DOHH2 (cell line): Measurements from ENCODE around the gene NDUFAF7.

Source experiments
- EZH2phosphoT487 ChIP-seq: fragments of 200-600 bp; sonication (generic); IDR thresholded peaks from 2 replicates; pipeline ENCODE4 v1.6.1; 2017; ENCODE audit warnings: borderline replicate concordance, mild to moderate bottlenecking, antibody characterized with exemption, low read length, moderate library complexity, mixed read lengths
- TF ChIP-seq, protein P1 (sequence below): fragments of 200-600 bp; sonication (generic); IDR thresholded peaks from one replicate; pipeline ENCODE4 v1.5.1; 2014; ENCODE audit warnings: antibody characterized with exemption, mild to moderate bottlenecking, low read depth, low read length; ENCODE audit not compliant: poor library complexity, severe bottlenecking

DNA sequence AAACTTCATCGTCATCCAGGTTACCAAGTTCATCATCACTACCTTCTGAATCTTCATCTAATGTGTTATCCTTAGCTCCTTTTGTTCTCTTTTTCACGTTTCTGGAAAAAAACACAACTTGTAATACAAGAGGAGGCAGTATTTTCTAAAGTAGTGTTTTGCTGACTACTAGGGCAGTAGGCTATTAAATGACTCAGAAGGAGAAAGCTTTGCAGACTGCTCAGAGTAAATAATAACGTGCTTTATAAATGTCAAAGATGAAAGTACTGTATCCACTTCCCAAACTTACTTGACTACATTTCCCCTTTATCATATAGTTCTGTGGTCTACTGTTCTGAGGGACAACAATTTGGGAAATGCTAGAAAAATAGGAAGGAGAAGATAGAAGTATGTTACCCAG is 19.5 kb upstream of the NDUFAF7 start:
- TF ChIP-seq, protein P1, sequence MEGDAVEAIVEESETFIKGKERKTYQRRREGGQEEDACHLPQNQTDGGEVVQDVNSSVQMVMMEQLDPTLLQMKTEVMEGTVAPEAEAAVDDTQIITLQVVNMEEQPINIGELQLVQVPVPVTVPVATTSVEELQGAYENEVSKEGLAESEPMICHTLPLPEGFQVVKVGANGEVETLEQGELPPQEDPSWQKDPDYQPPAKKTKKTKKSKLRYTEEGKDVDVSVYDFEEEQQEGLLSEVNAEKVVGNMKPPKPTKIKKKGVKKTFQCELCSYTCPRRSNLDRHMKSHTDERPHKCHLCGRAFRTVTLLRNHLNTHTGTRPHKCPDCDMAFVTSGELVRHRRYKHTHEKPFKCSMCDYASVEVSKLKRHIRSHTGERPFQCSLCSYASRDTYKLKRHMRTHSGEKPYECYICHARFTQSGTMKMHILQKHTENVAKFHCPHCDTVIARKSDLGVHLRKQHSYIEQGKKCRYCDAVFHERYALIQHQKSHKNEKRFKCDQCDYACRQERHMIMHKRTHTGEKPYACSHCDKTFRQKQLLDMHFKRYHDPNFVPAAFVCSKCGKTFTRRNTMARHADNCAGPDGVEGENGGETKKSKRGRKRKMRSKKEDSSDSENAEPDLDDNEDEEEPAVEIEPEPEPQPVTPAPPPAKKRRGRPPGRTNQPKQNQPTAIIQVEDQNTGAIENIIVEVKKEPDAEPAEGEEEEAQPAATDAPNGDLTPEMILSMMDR = no peak
- TF ChIP-seq EZH2phosphoT487 = no peak
